HEK293T (cell line): ENCODE data around the gene EGFLAM.

Experiments
- FOXM1 ChIP-seq: fragments of 450-650 bp; IDR thresholded peaks from 2 replicates; pipeline ENCODE4 v1.6.1; 2017; ENCODE audit warnings: mild to moderate bottlenecking, borderline replicate concordance
- HDGF ChIP-seq: fragments of 450-650 bp; IDR thresholded peaks from 2 replicates; pipeline ENCODE4 v1.6.1; 2017; ENCODE audit warnings: antibody characterized with exemption, borderline replicate concordance
- ZNF384 ChIP-seq: fragments of 450-650 bp; IDR thresholded peaks from 2 replicates; pipeline ENCODE4 v1.6.1; 2016

DNA sequence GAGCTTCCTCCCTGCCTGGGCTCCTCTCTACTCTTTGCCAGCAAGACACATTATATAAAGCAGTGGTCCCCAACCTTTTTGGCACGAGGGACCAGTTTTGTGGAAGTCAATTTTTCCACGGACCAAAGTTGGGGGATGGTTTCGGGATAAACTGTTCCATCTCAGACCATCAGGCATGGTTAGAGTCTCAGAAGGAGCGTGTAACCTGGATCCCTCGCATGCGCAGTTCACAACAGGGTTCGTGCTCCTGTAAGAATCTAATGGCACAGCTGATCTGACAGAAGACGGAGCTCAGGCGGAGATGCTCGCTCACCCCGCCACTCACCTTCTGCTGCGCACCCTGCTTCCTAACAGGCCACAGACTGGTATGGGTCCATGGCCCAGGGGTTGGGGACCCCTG, 155.3 kb downstream of the EGFLAM start:
- TF ChIP-seq HDGF = no peak
- no peak for TF ChIP-seq FOXM1
- TF ChIP-seq ZNF384 = no peak
